MM.1S (cell line): Measurements from ENCODE around the gene AHCYL1.

Experiments used
- DNase-seq: peaks from one replicate; pipeline ENCODE4 v3.0.0-alpha.2; 2015
- H2AFZ ChIP-seq: fragments of 300-600 bp; sonication (generic); 2 replicates; pipeline ENCODE4 v1.6.0; 2016; ENCODE audit warnings: antibody characterized with exemption, low read length
- H3F3A ChIP-seq: fragments of 300-600 bp; sonication (generic); 2 replicates; pipeline ENCODE4 v1.6.1; 2016; ENCODE audit warnings: mild to moderate bottlenecking, antibody characterized with exemption, low read length, moderate library complexity, mixed read lengths; ENCODE audit not compliant: insufficient read depth
- H3K27ac ChIP-seq: fragments of 300-600 bp; sonication (generic); 2 replicates; pipeline ENCODE4 v1.5.1; 2016; ENCODE audit warnings: mild to moderate bottlenecking, low read length
- H3K27me3 ChIP-seq: fragments of 300-600 bp; sonication (generic); replicated peaks from 2 replicates; pipeline ENCODE4 v1.6.0; 2016; ENCODE audit warnings: low read length; ENCODE audit not compliant: insufficient read depth
- H3K36me3 ChIP-seq: fragments of 300-600 bp; sonication (generic); replicated peaks from 2 replicates; pipeline ENCODE4 v1.6.1; 2016; ENCODE audit warnings: mild to moderate bottlenecking, low read length, mixed read lengths; ENCODE audit not compliant: insufficient read depth
- H3K4me1 ChIP-seq: fragments of 300-600 bp; sonication (generic); 2 replicates; pipeline ENCODE4 v1.6.1; 2016; ENCODE audit warnings: low read length, mixed read lengths
- H3K4me2 ChIP-seq: fragments of 300-600 bp; sonication (generic); 2 replicates; pipeline ENCODE4 v1.6.0; 2016; ENCODE audit warnings: low read depth, low read length
- H3K4me3 ChIP-seq: fragments of 300-600 bp; sonication (generic); 2 replicates; pipeline ENCODE4 v1.5.1; 2016; ENCODE audit warnings: low read length, mixed read lengths
- H3K79me2 ChIP-seq: fragments of 300-600 bp; sonication (generic); 2 replicates; pipeline ENCODE4 v1.6.1; 2016; ENCODE audit warnings: mixed run types, low read length, mixed read lengths
- H3K9ac ChIP-seq: fragments of 300-600 bp; sonication (generic); 2 replicates; pipeline ENCODE4 v1.6.1; 2016; ENCODE audit warnings: low read length, mixed read lengths
- H3K9me2 ChIP-seq: fragments of 300-600 bp; sonication (generic); replicated peaks from 2 replicates; pipeline ENCODE4 v1.6.1; 2016; ENCODE audit warnings: mild to moderate bottlenecking, low read length, mixed read lengths; ENCODE audit not compliant: insufficient read depth
- H3K9me3 ChIP-seq: fragments of 300-600 bp; sonication (generic); replicated peaks from 2 replicates; pipeline ENCODE4 v1.6.1; 2016; ENCODE audit warnings: mild to moderate bottlenecking, low read length, mixed read lengths; ENCODE audit not compliant: insufficient read depth
- H4K20me1 ChIP-seq: fragments of 300-600 bp; sonication (generic); 2 replicates; pipeline ENCODE4 v1.6.1; 2016; ENCODE audit warnings: mild to moderate bottlenecking, low read length, moderate library complexity, mixed read lengths; ENCODE audit not compliant: insufficient read depth
- CTCF ChIP-seq: fragments of 300-600 bp; sonication (generic); IDR thresholded peaks from 2 replicates; pipeline ENCODE4 v1.5.1; 2016; ENCODE audit warnings: antibody characterized with exemption, low read length, mixed read lengths
- EZH2 ChIP-seq: fragments of 300-600 bp; sonication (generic); optimal IDR thresholded peaks from 2 replicates; pipeline ENCODE3; 2017; ENCODE audit warnings: low read depth, mild to moderate bottlenecking, antibody characterized with exemption, low read length, mixed read lengths
- EZH2phosphoT487 ChIP-seq: fragments of 300-600 bp; sonication (generic); IDR thresholded peaks from 2 replicates; pipeline ENCODE4 v1.6.1; 2018; ENCODE audit warnings: antibody characterized with exemption, low read length

Gene AHCYL1

GRCh38 chr1:110067893-110068645 is 83.5 kb downstream of the AHCYL1 start:
- Histone ChIP-seq H3K4me2 (no peak overlapping the region), H3K27ac (no peak overlapping the region), H3K4me1 (no peaks in the 10 kb centered on the region), H3K9ac (no peak overlapping the region), H3K4me3 (no peak overlapping the region), H2AFZ (no peak overlapping the region), H3F3A (no peaks in the 10 kb centered on the region), H3K9me3 (no peaks in the 10 kb centered on the region), H3K9me2 (no peaks in the 10 kb centered on the region), H3K36me3 (no peaks in the 10 kb centered on the region), H4K20me1 (no peaks in the 10 kb centered on the region), H3K79me2 (no peaks in the 10 kb centered on the region), H3K27me3 (no peaks in the 10 kb centered on the region)
- no peak for TF ChIP-seq EZH2
- TF ChIP-seq CTCF = no peak
- TF ChIP-seq EZH2phosphoT487 = no peak
- no peak for DNase-seq

- Histone ChIP-seq H3K79me2 (no peaks in the 10 kb centered on the region), H3K4me2 (no peak overlapping the region), H3K36me3 (no peaks in the 10 kb centered on the region), H2AFZ (no peak overlapping the region), H3K4me3 (no peak overlapping the region), H3K27ac (no peak overlapping the region), H3K9ac (no peak overlapping the region), H3K9me2 (no peaks in the 10 kb centered on the region), H4K20me1 (no peaks in the 10 kb centered on the region), H3K27me3 (no peaks in the 10 kb centered on the region), H3F3A (no peaks in the 10 kb centered on the region), H3K9me3 (no peaks in the 10 kb centered on the region), H3K4me1 (no peaks in the 10 kb centered on the region)
- DNase-seq = no peak
- TF ChIP-seq EZH2 (no peak), EZH2phosphoT487 (no peak), CTCF (no peak)
Measured at GRCh38 chr1:110068646-110069403, 84.3 kb downstream of the AHCYL1 start.

- H3K27me3 ChIP-seq = no peaks in the 10 kb centered on the region
- H3K4me2 ChIP-seq = no peak overlapping the region
- H2AFZ ChIP-seq = no peak overlapping the region
- DNase-seq = no peak
- no peaks in the 10 kb centered on the region for H3K36me3 ChIP-seq
- no peaks in the 10 kb centered on the region for H3F3A ChIP-seq
- TF ChIP-seq EZH2phosphoT487 (no peak), EZH2 (no peak), CTCF (no peak)
- H4K20me1 ChIP-seq = no peaks in the 10 kb centered on the region
- no peaks in the 10 kb centered on the region for H3K9me3 ChIP-seq
- no peak overlapping the region for H3K27ac ChIP-seq
- H3K4me3 ChIP-seq = no peak overlapping the region
- no peaks in the 10 kb centered on the region for H3K4me1 ChIP-seq
- no peaks in the 10 kb centered on the region for H3K9me2 ChIP-seq
- no peak overlapping the region for H3K9ac ChIP-seq
- no peaks in the 10 kb centered on the region for H3K79me2 ChIP-seq
Measured at GRCh38 chr1:110069404-110070281, 85.1 kb downstream of the AHCYL1 start.
